T-helper 2 cell treated with Interferon-gamma antibody and Interleukin-4, amounts not matched to agents 5 μg/mL and 100 μg/mL, for 36 hours (primary cell): ENCODE data around the gene DOCK1.
"Not testable (repeated sequence)": the region's sequence is repeated elsewhere in the genome, so short reads cannot be mapped to it uniquely, and the experiment has no call there.

Source experiments
- DNase-seq: peaks from one replicate; pipeline ENCODE4 v3.0.0; 2021; ENCODE audit warnings: low spot score
- H3K27ac Mint-ChIP-seq: one replicate; pipeline ENCODE4 v1.8.0; 2021; ENCODE audit warnings: mild to moderate bottlenecking, mixed read lengths
- H3K27me3 Mint-ChIP-seq: one replicate; pipeline ENCODE4 v1.8.0; 2021; ENCODE audit warnings: low read depth, mixed read lengths
- H3K36me3 Mint-ChIP-seq: one replicate; pipeline ENCODE4 v1.8.0; 2021; ENCODE audit warnings: low read depth, mixed read lengths
- H3K4me1 Mint-ChIP-seq: one replicate; pipeline ENCODE4 v1.8.0; 2021; ENCODE audit warnings: low read depth, mixed read lengths
- H3K4me3 Mint-ChIP-seq: one replicate; pipeline ENCODE4 v1.8.0; 2022; ENCODE audit warnings: mild to moderate bottlenecking, moderate library complexity, mixed read lengths
- H3K9me3 Mint-ChIP-seq: one replicate; pipeline ENCODE4 v1.8.0; 2021; ENCODE audit warnings: mixed read lengths

The DOCK1 gene

GRCh38 chr10:126904818-126905701 is at the start of gene DOCK1:
Gene DOCK1, plus strand, starts transcription at chr10:126905428. Its CDS starts 90 bp downstream, at chr10:126905518.
- H3K36me3 Mint-ChIP-seq: no peaks in the 10 kb centered on the region
- peak within 1 kb of the TSS; percentile 60 for H3K4me3 Mint-ChIP-seq
- DNase-seq: no peak
- no peak within 1 kb of the TSS for H3K27ac Mint-ChIP-seq
- H3K9me3 Mint-ChIP-seq: peaks cover 5% of the 10 kb centered on the region
- H3K4me1 Mint-ChIP-seq: no peaks in the 10 kb centered on the region
- peaks cover 25% of the 10 kb centered on the region for H3K27me3 Mint-ChIP-seq

- H3K36me3 Mint-ChIP-seq: no peaks in the 10 kb centered on the region
- no peak overlapping the region for H3K27ac Mint-ChIP-seq
- H3K27me3 Mint-ChIP-seq: no peaks in the 10 kb centered on the region
- peaks cover 20% of the 10 kb centered on the region for H3K9me3 Mint-ChIP-seq
- H3K4me1 Mint-ChIP-seq: no peaks in the 10 kb centered on the region
- H3K4me3 Mint-ChIP-seq: no peak overlapping the region
- DNase-seq: no peak
These were observed 47.9 kb upstream of the DOCK1 start for GRCh38 chr10:126857178-126857806.

GRCh38 chr10:126867567-126868365 is 37.5 kb upstream of the DOCK1 start:
- Mint-ChIP-seq H3K27ac (no peak overlapping the region), H3K4me1 (no peaks in the 10 kb centered on the region), H3K9me3 (peaks cover 37% of the 10 kb centered on the region), H3K36me3 (no peaks in the 10 kb centered on the region), H3K4me3 (no peak overlapping the region), H3K27me3 (no peaks in the 10 kb centered on the region)
- DNase-seq: no peak

GRCh38 chr10:126868371-126868770 is 36.9 kb upstream of the DOCK1 start:
- H3K4me3 Mint-ChIP-seq: no peak overlapping the region
- H3K9me3 Mint-ChIP-seq: peaks cover 37% of the 10 kb centered on the region
- no peaks in the 10 kb centered on the region for H3K27me3 Mint-ChIP-seq
- no peaks in the 10 kb centered on the region for H3K4me1 Mint-ChIP-seq
- no peaks in the 10 kb centered on the region for H3K36me3 Mint-ChIP-seq
- H3K27ac Mint-ChIP-seq: no peak overlapping the region
- no peak for DNase-seq

- H3K4me3 Mint-ChIP-seq: no peak overlapping the region
- H3K36me3 Mint-ChIP-seq: no peaks in the 10 kb centered on the region
- H3K27me3 Mint-ChIP-seq: no peaks in the 10 kb centered on the region
- no peaks in the 10 kb centered on the region for H3K4me1 Mint-ChIP-seq
- peaks cover 40% of the 10 kb centered on the region for H3K9me3 Mint-ChIP-seq
- DNase-seq: no peak
- no peak overlapping the region for H3K27ac Mint-ChIP-seq
These were observed 33.1 kb upstream of the DOCK1 start for GRCh38 chr10:126872135-126872534.

GRCh38 chr10:126872768-126873167 is 32.5 kb upstream of the DOCK1 start:
- H3K27ac Mint-ChIP-seq: no peak overlapping the region
- H3K36me3 Mint-ChIP-seq: no peaks in the 10 kb centered on the region
- no peaks in the 10 kb centered on the region for H3K4me1 Mint-ChIP-seq
- H3K27me3 Mint-ChIP-seq: no peaks in the 10 kb centered on the region
- no peak for DNase-seq
- no peak overlapping the region for H3K4me3 Mint-ChIP-seq
- peaks cover 38% of the 10 kb centered on the region for H3K9me3 Mint-ChIP-seq

- Mint-ChIP-seq H3K27me3 (no peaks in the 10 kb centered on the region), H3K27ac (no peak overlapping the region), H3K36me3 (no peaks in the 10 kb centered on the region), H3K9me3 (peaks cover 28% of the 10 kb centered on the region), H3K4me3 (no peak overlapping the region), H3K4me1 (no peaks in the 10 kb centered on the region)
- DNase-seq: no peak
These were observed 28.8 kb upstream of the DOCK1 start for GRCh38 chr10:126876456-126876855.

GRCh38 chr10:126877390-126877789 is 27.8 kb upstream of the DOCK1 start:
- peaks cover 30% of the 10 kb centered on the region for H3K9me3 Mint-ChIP-seq
- no peak overlapping the region for H3K27ac Mint-ChIP-seq
- DNase-seq: no peak
- no peaks in the 10 kb centered on the region for H3K4me1 Mint-ChIP-seq
- no peaks in the 10 kb centered on the region for H3K36me3 Mint-ChIP-seq
- no peak overlapping the region for H3K4me3 Mint-ChIP-seq
- H3K27me3 Mint-ChIP-seq: no peaks in the 10 kb centered on the region

- Mint-ChIP-seq H3K4me1 (no peaks in the 10 kb centered on the region), H3K9me3 (peaks cover 29% of the 10 kb centered on the region), H3K4me3 (no peak overlapping the region), H3K27ac (no peak overlapping the region), H3K27me3 (no peaks in the 10 kb centered on the region), H3K36me3 (no peaks in the 10 kb centered on the region)
- DNase-seq: no peak
These were observed 26.6 kb upstream of the DOCK1 start for GRCh38 chr10:126878594-126878993.

- Mint-ChIP-seq H3K9me3 (peaks cover 16% of the 10 kb centered on the region), H3K27ac (no peak overlapping the region), H3K36me3 (no peaks in the 10 kb centered on the region), H3K27me3 (no peaks in the 10 kb centered on the region), H3K4me1 (no peaks in the 10 kb centered on the region), H3K4me3 (no peak overlapping the region)
- no peak for DNase-seq
These were observed 24.3 kb upstream of the DOCK1 start for GRCh38 chr10:126880926-126881325.

GRCh38 chr10:126882055-126882454 is 23.2 kb upstream of the DOCK1 start:
- not testable (repeated sequence) for H3K27me3 Mint-ChIP-seq, H3K27ac Mint-ChIP-seq, DNase-seq, H3K4me1 Mint-ChIP-seq, H3K36me3 Mint-ChIP-seq, H3K4me3 Mint-ChIP-seq
- H3K9me3 Mint-ChIP-seq: peaks cover 14% of the 10 kb centered on the region

GRCh38 chr10:126888436-126888835 is 16.8 kb upstream of the DOCK1 start:
- peaks cover 12% of the 10 kb centered on the region for H3K9me3 Mint-ChIP-seq
- not testable (repeated sequence) for H3K4me3 Mint-ChIP-seq, H3K4me1 Mint-ChIP-seq, H3K36me3 Mint-ChIP-seq, DNase-seq, H3K27me3 Mint-ChIP-seq, H3K27ac Mint-ChIP-seq

GRCh38 chr10:126889421-126889820 is 15.8 kb upstream of the DOCK1 start:
- Mint-ChIP-seq H3K27me3 (no peaks in the 10 kb centered on the region), H3K9me3 (peaks cover 12% of the 10 kb centered on the region), H3K4me1 (no peaks in the 10 kb centered on the region), H3K4me3 (no peak overlapping the region), H3K36me3 (no peaks in the 10 kb centered on the region), H3K27ac (no peak overlapping the region)
- no peak for DNase-seq

- not testable (repeated sequence) for H3K27ac Mint-ChIP-seq, H3K27me3 Mint-ChIP-seq, H3K36me3 Mint-ChIP-seq, H3K4me1 Mint-ChIP-seq, DNase-seq, H3K4me3 Mint-ChIP-seq
- H3K9me3 Mint-ChIP-seq: peaks cover 12% of the 10 kb centered on the region
These were observed 14.4 kb upstream of the DOCK1 start for GRCh38 chr10:126890797-126891196.
